PC-3 (cell line): ENCODE results near the gene KRT83. TPM values are rescaled to one million over a fixed set of nuclear protein-coding genes. Genes with fewer than 3 reads are reported as not detected.

Experiments
- ATAC-seq: fragments of 200-7000 bp; cut with Tn5 transposase; 2 replicates; pipeline ENCODE4 v1.9.1; 2020; ENCODE audit warnings: mild to moderate bottlenecking, moderate library complexity
- BruUV-seq: library from RNA; stranded (reverse); fragments of 400-500 nt; replicated peaks from 2 replicates; lab custom pipeline; 2021; lab: Mats Ljungman, UMichigan
- CTCF ChIA-PET: fragments of 300-600 bp; sonication (Branson Sonifier 250); formaldehyde crosslinking; loops from one replicate; lab custom pipeline; 2022; ENCODE audit warnings: antibody characterized with exemption; lab: Charles Lee
- POLR2A ChIA-PET: fragments of 300-600 bp; sonication (Branson Sonifier 250); formaldehyde crosslinking; loops from one replicate; lab custom pipeline; 2022; ENCODE audit warnings: antibody characterized with exemption; ENCODE audit not compliant: unreplicated experiment; lab: Charles Lee
- DNase-seq: peaks from one replicate; pipeline ENCODE4 v3.0.0-alpha.2; 2015
- H2AFZ ChIP-seq: fragments of 300-600 bp; sonication (generic); 2 replicates; pipeline ENCODE4 v1.6.0; 2016; ENCODE audit warnings: antibody characterized with exemption, low read length
- H3F3A ChIP-seq: fragments of 300-600 bp; sonication (generic); one replicate; pipeline ENCODE4 v1.6.0; 2017; ENCODE audit warnings: antibody characterized with exemption, low read length, control low read depth, mild to moderate bottlenecking; ENCODE audit not compliant: unreplicated experiment
- H3K27ac ChIP-seq: fragments of 300-600 bp; sonication (generic); 2 replicates; pipeline ENCODE4 v1.5.1; 2016; ENCODE audit warnings: mild to moderate bottlenecking, low read length
- H3K27me3 ChIP-seq: fragments of 300-600 bp; sonication (generic); 2 replicates; pipeline ENCODE4 v1.6.1; 2016; ENCODE audit warnings: low read length, mixed read lengths
- H3K36me3 ChIP-seq: fragments of 300-600 bp; sonication (generic); 2 replicates; pipeline ENCODE4 v1.6.1; 2016; ENCODE audit warnings: low read depth, mixed run types, low read length, mixed read lengths
- H3K4me1 ChIP-seq: fragments of 300-600 bp; sonication (generic); 2 replicates; pipeline ENCODE4 v1.5.1; 2016; ENCODE audit warnings: low read length; ENCODE audit not compliant: insufficient read depth
- H3K4me2 ChIP-seq: fragments of 300-600 bp; sonication (generic); 2 replicates; pipeline ENCODE4 v1.6.0; 2016; ENCODE audit warnings: low read length
- H3K4me3 ChIP-seq: fragments of 300-600 bp; sonication (generic); 2 replicates; pipeline ENCODE4 v1.5.1; 2016; ENCODE audit warnings: mild to moderate bottlenecking, low read length, mixed read lengths
- H3K79me2 ChIP-seq: fragments of 300-600 bp; sonication (generic); 2 replicates; pipeline ENCODE4 v1.6.1; 2017; ENCODE audit warnings: low read length, mixed read lengths
- H3K9ac ChIP-seq: fragments of 300-600 bp; sonication (generic); 2 replicates; pipeline ENCODE4 v1.6.0; 2016; ENCODE audit warnings: mild to moderate bottlenecking, low read length
- H3K9me2 ChIP-seq: fragments of 300-600 bp; sonication (generic); replicated peaks from 2 replicates; pipeline ENCODE4 v1.6.1; 2016; ENCODE audit warnings: mixed run types, low read length, mixed read lengths
- H3K9me3 ChIP-seq: fragments of 300-600 bp; sonication (generic); 2 replicates; pipeline ENCODE4 v1.6.1; 2016; ENCODE audit warnings: low read length, mixed read lengths
- H4K20me1 ChIP-seq: fragments of 300-600 bp; sonication (generic); 2 replicates; pipeline ENCODE4 v1.6.1; 2016; ENCODE audit warnings: low read length, mixed read lengths
- EZH2 ChIP-seq: fragments of 300-600 bp; sonication (generic); IDR thresholded peaks from one replicate; pipeline ENCODE4 v1.6.1; 2017; ENCODE audit warnings: antibody characterized with exemption, mild to moderate bottlenecking, low read length; ENCODE audit not compliant: unreplicated experiment
- EZH2phosphoT487 ChIP-seq: fragments of 300-600 bp; sonication (generic); IDR thresholded peaks from 2 replicates; pipeline ENCODE4 v1.6.1; 2018; ENCODE audit warnings: mild to moderate bottlenecking, antibody characterized with exemption, low read length, borderline replicate concordance
- intact Hi-C: fragments of 100-400 bp; cut with micrococcal nuclease; formaldehyde crosslinking; loops from 2 replicates; pipeline ENCODE4 v1.9.0; 2023
- total RNA-seq: library from RNA; depleted of rRNA; stranded (reverse); fragments of >200 nt; gene quantifications from 2 replicates; pipeline ENCODE4 v1.2.3, GENCODE V29; 2014
- TF ChIP-seq, protein P1 (sequence below): fragments of 300-600 bp; sonication (generic); conservative IDR thresholded peaks from 2 replicates; pipeline ENCODE4 v1.5.1; 2017; ENCODE audit warnings: antibody characterized with exemption, low read depth, mild to moderate bottlenecking, low read length

Gene KRT83
- total RNA-seq, 1 experiment from 2014 or later, result 0.33 TPM

DNA sequence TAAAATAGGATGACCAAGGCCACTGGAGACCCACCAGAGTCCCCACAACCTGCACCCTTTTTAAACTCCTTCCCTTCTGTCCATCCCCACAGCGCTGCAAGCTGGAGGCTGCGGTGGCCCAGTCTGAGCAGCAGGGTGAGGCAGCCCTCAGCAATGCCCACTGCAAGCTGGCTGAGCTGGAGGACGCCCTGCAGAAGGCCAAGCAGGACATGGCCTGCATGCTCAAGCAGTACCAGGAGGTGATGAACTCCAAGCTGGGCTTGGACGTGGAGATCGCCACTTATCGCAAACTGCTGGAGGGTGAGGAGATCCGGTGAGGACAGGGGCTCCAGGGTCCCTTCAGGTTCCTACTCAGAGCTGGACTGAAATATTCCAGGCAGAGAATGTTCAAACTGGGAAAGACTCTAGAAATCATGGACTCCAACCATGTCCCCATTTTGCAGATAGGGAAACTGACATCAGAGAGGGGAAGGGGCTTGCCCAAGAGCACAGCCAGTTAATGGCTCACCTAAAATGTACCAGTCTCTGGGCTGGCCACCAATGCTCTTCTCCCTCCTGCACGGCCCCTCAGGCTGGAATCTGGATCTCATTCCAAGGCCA is 28.9 kb upstream of the KRT83 start:
- no peaks in the 10 kb centered on the region for H3K9me2 ChIP-seq
- no peak overlapping the region for H3K4me2 ChIP-seq
- peaks cover 25% of the 10 kb centered on the region for H3K4me1 ChIP-seq
- no peaks in the 10 kb centered on the region for H3F3A ChIP-seq
- no peaks in the 10 kb centered on the region for H3K27me3 ChIP-seq
- H2AFZ ChIP-seq, result no peak overlapping the region
- no peaks in the 10 kb centered on the region for H3K79me2 ChIP-seq
- TF ChIP-seq EZH2phosphoT487 (no peak), EZH2 (no peak)
- TF ChIP-seq, protein P1, sequence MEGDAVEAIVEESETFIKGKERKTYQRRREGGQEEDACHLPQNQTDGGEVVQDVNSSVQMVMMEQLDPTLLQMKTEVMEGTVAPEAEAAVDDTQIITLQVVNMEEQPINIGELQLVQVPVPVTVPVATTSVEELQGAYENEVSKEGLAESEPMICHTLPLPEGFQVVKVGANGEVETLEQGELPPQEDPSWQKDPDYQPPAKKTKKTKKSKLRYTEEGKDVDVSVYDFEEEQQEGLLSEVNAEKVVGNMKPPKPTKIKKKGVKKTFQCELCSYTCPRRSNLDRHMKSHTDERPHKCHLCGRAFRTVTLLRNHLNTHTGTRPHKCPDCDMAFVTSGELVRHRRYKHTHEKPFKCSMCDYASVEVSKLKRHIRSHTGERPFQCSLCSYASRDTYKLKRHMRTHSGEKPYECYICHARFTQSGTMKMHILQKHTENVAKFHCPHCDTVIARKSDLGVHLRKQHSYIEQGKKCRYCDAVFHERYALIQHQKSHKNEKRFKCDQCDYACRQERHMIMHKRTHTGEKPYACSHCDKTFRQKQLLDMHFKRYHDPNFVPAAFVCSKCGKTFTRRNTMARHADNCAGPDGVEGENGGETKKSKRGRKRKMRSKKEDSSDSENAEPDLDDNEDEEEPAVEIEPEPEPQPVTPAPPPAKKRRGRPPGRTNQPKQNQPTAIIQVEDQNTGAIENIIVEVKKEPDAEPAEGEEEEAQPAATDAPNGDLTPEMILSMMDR, result no peak
- no TSS peak for BruUV-seq
- ChIA-PET CTCF (no interaction called here), POLR2A (interaction anchor here (0.5 kb wide), 1 partner anchor 65 kb away, joined by 3 read pairs; no protein-coding TSS in a partner anchor)
- H3K9me3 ChIP-seq, result no peaks in the 10 kb centered on the region
- no peak overlapping the region for H3K27ac ChIP-seq
- no peak for ATAC-seq
- no peak overlapping the region for H3K4me3 ChIP-seq
- intact Hi-C loops, result no loop called here
- DNase-seq, result no peak
- no peaks in the 10 kb centered on the region for H3K36me3 ChIP-seq
- no peaks in the 10 kb centered on the region for H4K20me1 ChIP-seq
- H3K9ac ChIP-seq, result no peak overlapping the region

DNA sequence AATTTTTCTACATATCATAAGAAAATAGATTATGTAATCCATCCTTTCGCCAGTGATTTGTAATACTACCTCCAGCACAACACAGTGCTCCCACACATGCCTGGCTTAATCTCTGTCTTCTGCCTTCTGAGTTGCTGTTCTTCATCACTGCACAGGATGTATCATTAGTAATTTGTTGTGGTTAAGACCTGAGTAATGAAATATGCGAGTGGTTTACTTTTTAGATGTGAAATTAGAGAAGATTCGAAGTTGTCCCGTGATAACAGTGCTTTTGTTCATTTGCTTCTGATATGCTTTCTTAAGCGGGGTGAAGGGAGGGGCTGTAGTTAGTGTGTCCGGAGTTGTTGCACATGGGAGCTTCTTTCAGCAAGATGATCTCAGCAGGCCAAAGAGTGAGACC is 28.0 kb upstream of the KRT83 start:
- Histone ChIP-seq H3K4me3 (no peak overlapping the region), H4K20me1 (no peaks in the 10 kb centered on the region), H3K9ac (no peak overlapping the region), H3K27ac (no peak overlapping the region), H3K79me2 (no peaks in the 10 kb centered on the region), H3K9me3 (no peaks in the 10 kb centered on the region), H3F3A (no peaks in the 10 kb centered on the region), H3K4me1 (peaks cover 35% of the 10 kb centered on the region), H2AFZ (no peak overlapping the region), H3K27me3 (no peaks in the 10 kb centered on the region), H3K36me3 (no peaks in the 10 kb centered on the region), H3K4me2 (peak overlapping the region; percentile 12), H3K9me2 (no peaks in the 10 kb centered on the region)
- intact Hi-C loops, result no loop called here
- peak; percentile 49 for DNase-seq
- ChIA-PET CTCF (no interaction called here), POLR2A (interaction anchor here (0.5 kb wide), 1 partner anchor 64 kb away, joined by 3 read pairs; no protein-coding TSS in a partner anchor)
- TF ChIP-seq EZH2 (no peak), EZH2phosphoT487 (no peak)
- TF ChIP-seq, protein P1, result no peak
- ATAC-seq, result peak; percentile 25
- no TSS peak for BruUV-seq
